ENCODE data around the gene IFT20. TPM values are rescaled to one million over a fixed set of nuclear protein-coding genes. Genes with fewer than 3 reads are reported as not detected.

The IFT20 gene
- total and polyA plus RNA-seq, 4 experiments from 2014 or later: 38.7 to 63.7 (median 43.3) TPM

DNA sequence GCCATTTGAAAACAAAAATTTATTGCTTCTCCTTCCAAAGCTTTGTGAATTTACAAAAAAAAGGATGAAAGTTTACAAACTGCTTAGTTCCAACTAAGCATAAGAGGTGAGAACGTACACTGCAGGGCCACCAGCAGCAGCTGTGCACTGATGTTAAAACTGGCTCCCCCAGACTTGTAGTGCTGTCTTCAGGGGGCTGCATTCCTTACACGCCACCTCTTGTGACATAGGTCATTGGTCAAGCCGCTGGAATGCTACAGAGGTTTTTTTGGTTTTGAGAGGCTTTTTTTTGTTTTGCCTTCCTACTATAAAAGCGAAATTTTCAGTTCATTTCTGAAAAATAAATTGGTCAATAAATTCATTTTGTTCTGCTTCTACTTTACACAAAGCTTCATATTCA is 6.9 kb downstream of the IFT20 start:
- Mint-ChIP-seq H3K9me3 (no peaks in the 10 kb centered on the region), H3K4me1 (peaks cover 0 to 14% (median 7%) of the 10 kb centered on the region in 4 donors), H3K4me3 (no peak overlapping the region), H3K27ac (no peak overlapping the region), H3K36me3 (peaks cover 13 to 32% of the 10 kb centered on the region in 2 donors), H3K27me3 (no peaks in the 10 kb centered on the region)
- DNase-seq: no peak
- intact Hi-C loops (cut with micrococcal nuclease): no loop called here
- H3K36me3 ChIP-seq (ENCODE audit: insufficient read depth, low read length): peaks cover 6% of the 10 kb centered on the region
- H3K9me3 ChIP-seq (ENCODE audit: control insufficient read depth in 1 of 2, low read length in 2 of 2): no peaks in the 10 kb centered on the region
- ChIA-PET CTCF (ENCODE audit: partially characterized antibody) (no interaction called here), POLR2A (ENCODE audit: partially characterized antibody) (interaction anchor here (1.4 kb wide), 1 partner anchor 9 kb away, joined by 4 read pairs; the partner anchor contains the start of gene TMEM97)
- H3K27me3 ChIP-seq (ENCODE audit: insufficient read depth, low read length): no peaks in the 10 kb centered on the region
- no peak overlapping the region for H3K4me3 ChIP-seq (ENCODE audit: low read length in 2 of 2)
- H3K27ac ChIP-seq (ENCODE audit: low read depth, low read length): no peak overlapping the region
- no peaks in the 10 kb centered on the region for H3K4me1 ChIP-seq (ENCODE audit: insufficient read depth, low read length)

DNA sequence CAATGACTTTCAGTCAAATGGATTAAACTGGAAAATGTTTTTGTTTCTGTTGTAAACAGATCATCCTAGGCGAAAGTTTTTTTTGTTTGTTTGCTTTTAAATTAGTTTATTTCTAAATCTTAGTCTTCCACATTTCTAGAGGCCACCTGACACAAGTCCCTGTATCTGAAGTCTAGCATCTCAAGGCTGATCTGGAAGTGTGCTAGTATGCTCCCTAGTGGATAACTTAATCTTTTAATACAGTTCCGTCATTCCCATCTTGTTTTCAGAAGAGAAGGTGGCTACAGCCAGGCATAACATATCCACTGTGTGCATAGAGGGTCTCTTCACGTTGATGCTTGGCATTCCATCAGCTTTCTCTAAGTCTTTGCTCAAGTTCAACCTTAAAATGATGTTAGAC is 7.6 kb downstream of the IFT20 start:
- peaks cover 0 to 8% (median 4%) of the 10 kb centered on the region in 4 donors for H3K4me1 Mint-ChIP-seq
- peak overlapping the region in 1 of 7 donors; percentile 19 for H3K27ac Mint-ChIP-seq
- H3K4me3 Mint-ChIP-seq: no peak overlapping the region
- Histone ChIP-seq H3K9me3 (ENCODE audit: control insufficient read depth in 1 of 2, low read length in 2 of 2) (no peaks in the 10 kb centered on the region), H3K27me3 (ENCODE audit: insufficient read depth, low read length) (no peaks in the 10 kb centered on the region), H3K36me3 (ENCODE audit: insufficient read depth, low read length) (peaks cover 6% of the 10 kb centered on the region), H3K4me3 (ENCODE audit: low read length in 2 of 2) (no peak overlapping the region), H3K27ac (ENCODE audit: low read depth, low read length) (no peak overlapping the region), H3K4me1 (ENCODE audit: insufficient read depth, low read length) (no peaks in the 10 kb centered on the region)
- H3K9me3 Mint-ChIP-seq: no peaks in the 10 kb centered on the region
- intact Hi-C loops (cut with micrococcal nuclease): no loop called here
- H3K36me3 Mint-ChIP-seq: peaks cover 13 to 32% of the 10 kb centered on the region in 2 donors
- no peaks in the 10 kb centered on the region for H3K27me3 Mint-ChIP-seq
- no peak for DNase-seq
- CTCF ChIA-PET (ENCODE audit: partially characterized antibody): no interaction called here
- POLR2A ChIA-PET (ENCODE audit: partially characterized antibody): no interaction called here

DNA sequence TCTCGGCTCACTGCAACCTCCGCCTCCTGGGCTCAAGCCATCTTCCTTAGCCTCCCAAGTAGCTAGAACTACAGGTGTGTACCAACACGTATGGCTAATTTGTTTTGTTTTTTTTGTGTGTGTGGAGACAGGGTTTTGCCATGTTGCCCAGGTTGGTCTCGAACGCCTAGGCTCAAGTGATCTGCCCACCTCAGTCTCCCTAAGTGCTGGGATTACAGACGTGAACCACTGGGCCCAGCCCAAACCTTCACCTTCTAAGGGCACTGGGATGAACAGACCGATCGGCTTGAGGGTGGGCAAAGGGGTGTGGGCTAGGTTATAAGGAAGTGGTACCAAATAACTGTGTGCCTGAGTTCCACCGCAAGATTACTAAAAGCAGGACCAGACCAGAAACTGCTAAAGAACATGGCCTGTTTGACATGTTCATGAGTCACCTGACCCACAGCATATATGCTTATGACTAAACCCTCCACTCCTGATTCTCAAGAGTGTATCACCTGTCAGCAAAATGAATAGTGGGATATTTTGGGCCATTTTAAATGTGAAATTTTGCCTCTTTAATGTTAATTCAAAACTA is 8.2 kb downstream of the IFT20 start:
- no peaks in the 10 kb centered on the region for H3K4me1 ChIP-seq (ENCODE audit: insufficient read depth, low read length)
- Mint-ChIP-seq H3K36me3 (peaks cover 13 to 31% of the 10 kb centered on the region in 2 donors), H3K4me1 (peaks cover 0 to 2% (median under 1%) of the 10 kb centered on the region in 4 donors), H3K27ac (no peak overlapping the region), H3K4me3 (no peak overlapping the region), H3K27me3 (no peaks in the 10 kb centered on the region), H3K9me3 (no peaks in the 10 kb centered on the region)
- H3K27ac ChIP-seq (ENCODE audit: low read depth, low read length): no peak overlapping the region
- no peak overlapping the region for H3K4me3 ChIP-seq (ENCODE audit: low read length in 2 of 2)
- DNase-seq: no peak
- no peaks in the 10 kb centered on the region for H3K27me3 ChIP-seq (ENCODE audit: insufficient read depth, low read length)
- CTCF ChIA-PET (ENCODE audit: partially characterized antibody): interaction anchor here (1.7 kb wide), 1 partner anchor 9 kb away, joined by 8 read pairs; the partner anchor contains the start of genes IFT20 and TNFAIP1
- peaks cover 6% of the 10 kb centered on the region for H3K36me3 ChIP-seq (ENCODE audit: insufficient read depth, low read length)
- H3K9me3 ChIP-seq (ENCODE audit: control insufficient read depth in 1 of 2, low read length in 2 of 2): no peaks in the 10 kb centered on the region
- POLR2A ChIA-PET (ENCODE audit: partially characterized antibody): no interaction called here
- intact Hi-C loops (cut with micrococcal nuclease): no loop called here

DNA sequence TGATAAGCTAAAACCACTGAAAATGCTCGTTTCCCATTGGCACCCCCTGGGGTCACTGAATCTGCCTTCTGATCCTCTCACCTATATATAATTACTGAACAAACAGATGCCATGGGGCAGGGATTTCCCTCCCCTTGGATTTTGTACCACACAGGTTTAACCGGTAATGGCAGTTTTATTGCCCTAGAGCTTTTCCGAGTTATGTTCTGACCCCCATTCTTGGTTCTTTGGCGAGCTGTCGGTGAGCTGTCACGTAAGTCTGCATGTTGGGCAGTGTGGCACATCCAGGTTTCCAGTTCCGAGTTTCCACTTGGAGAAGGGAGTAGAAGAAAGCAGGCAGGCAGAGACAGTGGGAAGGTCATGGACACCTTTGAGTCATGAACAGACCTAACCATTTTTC is 9.2 kb downstream of the IFT20 start:
- Mint-ChIP-seq H3K27ac (no peak overlapping the region), H3K4me3 (no peak overlapping the region), H3K27me3 (no peaks in the 10 kb centered on the region), H3K9me3 (no peaks in the 10 kb centered on the region), H3K36me3 (peaks cover 10 to 21% of the 10 kb centered on the region in 2 donors), H3K4me1 (no peaks in the 10 kb centered on the region)
- peaks cover 6% of the 10 kb centered on the region for H3K36me3 ChIP-seq (ENCODE audit: insufficient read depth, low read length)
- no peaks in the 10 kb centered on the region for H3K27me3 ChIP-seq (ENCODE audit: insufficient read depth, low read length)
- no peak overlapping the region for H3K4me3 ChIP-seq (ENCODE audit: low read length in 2 of 2)
- no peak for DNase-seq
- H3K4me1 ChIP-seq (ENCODE audit: insufficient read depth, low read length): no peaks in the 10 kb centered on the region
- H3K9me3 ChIP-seq (ENCODE audit: control insufficient read depth in 1 of 2, low read length in 2 of 2): no peaks in the 10 kb centered on the region
- intact Hi-C loops (cut with micrococcal nuclease): no loop called here
- H3K27ac ChIP-seq (ENCODE audit: low read depth, low read length): no peak overlapping the region
- CTCF ChIA-PET (ENCODE audit: partially characterized antibody): interaction anchor here (1.2 to 1.7 kb wide), 2 partner anchors 8 to 10 kb away, joined by 3 to 8 read pairs; partner anchors contain the start of genes IFT20 and TNFAIP1
- POLR2A ChIA-PET (ENCODE audit: partially characterized antibody): no interaction called here

- H3K4me1 ChIP-seq (ENCODE audit: insufficient read depth, low read length): peaks cover 2% of the 10 kb centered on the region
- Mint-ChIP-seq H3K27me3 (no peaks in the 10 kb centered on the region), H3K9me3 (no peaks in the 10 kb centered on the region), H3K4me1 (peaks cover 3% of the 10 kb centered on the region in 4 donors), H3K4me3 (no peak overlapping the region), H3K36me3 (peaks cover 10 to 19% of the 10 kb centered on the region in 2 donors), H3K27ac (peak overlapping the region in 1 of 7 donors; percentile 48)
- H3K27ac ChIP-seq (ENCODE audit: low read depth, low read length): no peak overlapping the region
- H3K4me3 ChIP-seq (ENCODE audit: low read length in 2 of 2): no peak overlapping the region
- no peaks in the 10 kb centered on the region for H3K27me3 ChIP-seq (ENCODE audit: insufficient read depth, low read length)
- intact Hi-C loops (cut with micrococcal nuclease): no loop called here
- H3K9me3 ChIP-seq (ENCODE audit: control insufficient read depth in 1 of 2, low read length in 2 of 2): no peaks in the 10 kb centered on the region
- ChIA-PET CTCF (ENCODE audit: partially characterized antibody) (interaction anchor here (1.2 to 1.7 kb wide), 2 partner anchors 9 to 10 kb away, joined by 3 to 8 read pairs; partner anchors contain the start of genes IFT20 and TNFAIP1), POLR2A (ENCODE audit: partially characterized antibody) (interaction anchor here (1.2 kb wide), 1 partner anchor 32 kb away, joined by 3 read pairs; the partner anchor contains the start of gene POLDIP2)
- DNase-seq: no peak
- H3K36me3 ChIP-seq (ENCODE audit: insufficient read depth, low read length): peaks cover 6% of the 10 kb centered on the region
Measured at GRCh38 chr17:28325211-28325610, 10.1 kb downstream of the IFT20 start.

DNA sequence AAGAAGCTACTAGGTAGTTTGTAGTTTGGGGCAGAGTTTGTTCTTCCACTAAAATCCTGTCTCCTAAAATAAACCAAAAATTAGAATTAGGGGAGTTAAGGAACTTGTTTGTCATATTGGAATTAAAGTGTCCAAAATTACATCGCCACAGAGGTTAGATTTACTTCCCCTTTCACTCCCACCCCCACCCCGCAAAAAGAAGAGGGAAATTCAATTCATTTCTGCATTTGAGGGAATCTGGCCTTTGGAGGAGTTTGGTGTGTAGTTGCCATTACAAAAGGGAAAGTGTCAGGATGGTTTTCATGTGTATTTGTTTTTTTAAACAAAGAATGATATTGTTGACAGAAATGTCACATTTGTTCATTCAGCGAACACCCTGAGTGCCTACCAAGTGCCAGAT is 10.5 kb downstream of the IFT20 start:
- H3K4me1 Mint-ChIP-seq: peaks cover 6 to 8% (median 7%) of the 10 kb centered on the region in 4 donors
- peaks cover 6% of the 10 kb centered on the region for H3K36me3 ChIP-seq (ENCODE audit: insufficient read depth, low read length)
- no peak overlapping the region for H3K4me3 ChIP-seq (ENCODE audit: low read length in 2 of 2)
- peaks cover 6% of the 10 kb centered on the region for H3K4me1 ChIP-seq (ENCODE audit: insufficient read depth, low read length)
- DNase-seq: no peak
- H3K27ac ChIP-seq (ENCODE audit: low read depth, low read length): no peak overlapping the region
- H3K9me3 Mint-ChIP-seq: no peaks in the 10 kb centered on the region
- POLR2A ChIA-PET (ENCODE audit: partially characterized antibody): interaction anchor here (1.2 kb wide), 1 partner anchor 33 kb away, joined by 3 read pairs; the partner anchor contains the start of gene POLDIP2
- peaks cover 10 to 19% of the 10 kb centered on the region in 2 donors for H3K36me3 Mint-ChIP-seq
- H3K4me3 Mint-ChIP-seq: no peak overlapping the region
- H3K27me3 Mint-ChIP-seq: no peaks in the 10 kb centered on the region
- peak overlapping the region in 1 of 7 donors; percentile 48 for H3K27ac Mint-ChIP-seq
- H3K27me3 ChIP-seq (ENCODE audit: insufficient read depth, low read length): no peaks in the 10 kb centered on the region
- no peaks in the 10 kb centered on the region for H3K9me3 ChIP-seq (ENCODE audit: control insufficient read depth in 1 of 2, low read length in 2 of 2)
- CTCF ChIA-PET (ENCODE audit: partially characterized antibody): no interaction called here
- intact Hi-C loops (cut with micrococcal nuclease): no loop called here

DNA sequence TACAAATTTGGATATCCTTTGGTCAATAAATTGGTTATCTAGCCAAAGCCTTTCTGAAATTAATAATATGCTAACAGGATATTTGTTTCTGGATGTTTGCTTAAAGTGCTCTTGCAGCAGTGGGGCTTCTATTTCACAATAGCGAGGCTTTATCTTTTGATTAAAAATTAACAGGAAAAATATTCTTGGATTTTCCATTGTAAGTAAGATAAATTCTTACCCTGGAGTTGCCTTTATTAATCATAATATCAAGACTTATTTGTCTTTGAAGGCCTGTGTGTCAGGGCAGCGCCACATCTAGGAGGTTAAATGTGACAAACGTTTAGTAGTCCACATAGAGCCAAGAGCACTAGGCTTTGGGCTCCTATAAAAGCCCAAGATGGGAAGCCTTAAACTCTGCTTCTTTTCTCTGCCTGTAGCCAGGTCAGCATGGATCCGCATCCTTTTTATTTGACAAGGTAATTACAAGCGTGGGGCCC is 11.0 kb downstream of the IFT20 start:
- no peak for DNase-seq
- no peak overlapping the region for H3K4me3 ChIP-seq (ENCODE audit: low read length in 2 of 2)
- H3K4me1 Mint-ChIP-seq: peaks cover 9 to 12% (median 11%) of the 10 kb centered on the region in 4 donors
- H3K27ac Mint-ChIP-seq: no peak overlapping the region
- intact Hi-C loops (cut with micrococcal nuclease): no loop called here
- H3K9me3 ChIP-seq (ENCODE audit: control insufficient read depth in 1 of 2, low read length in 2 of 2): no peaks in the 10 kb centered on the region
- CTCF ChIA-PET (ENCODE audit: partially characterized antibody): no interaction called here
- POLR2A ChIA-PET (ENCODE audit: partially characterized antibody): no interaction called here
- peaks cover 11% of the 10 kb centered on the region for H3K4me1 ChIP-seq (ENCODE audit: insufficient read depth, low read length)
- H3K27me3 Mint-ChIP-seq: no peaks in the 10 kb centered on the region
- H3K36me3 ChIP-seq (ENCODE audit: insufficient read depth, low read length): peaks cover 6% of the 10 kb centered on the region
- H3K27me3 ChIP-seq (ENCODE audit: insufficient read depth, low read length): no peaks in the 10 kb centered on the region
- H3K36me3 Mint-ChIP-seq: peaks cover 10 to 18% of the 10 kb centered on the region in 2 donors
- no peak overlapping the region for H3K4me3 Mint-ChIP-seq
- no peaks in the 10 kb centered on the region for H3K9me3 Mint-ChIP-seq
- no peak overlapping the region for H3K27ac ChIP-seq (ENCODE audit: low read depth, low read length)
